IMR-90 (cell line): Measurements from ENCODE around the gene CABP5. TPM values are rescaled to one million over a fixed set of nuclear protein-coding genes. Genes with fewer than 3 reads are reported as not detected.

Experiments used
- ATAC-seq: fragments of 200-7000 bp; cut with Tn5 transposase; 2 replicates; pipeline ENCODE4 v1.9.1; 2020; ENCODE audit warnings: low read depth, mild to moderate bottlenecking, moderate library complexity
- BruUV-seq: library from RNA; stranded (reverse); fragments of 400-500 nt; replicated peaks from 2 replicates; lab custom pipeline; 2021; lab: Mats Ljungman, UMichigan
- CTCF ChIA-PET: fragments of 300-600 bp; formaldehyde crosslinking; extraction: SDS; loops from one replicate; lab custom pipeline; 2021; ENCODE audit warnings: antibody characterized with exemption; lab: Yijun Ruan, JAX
- POLR2A ChIA-PET: fragments of 300-600 bp; sonication (Branson Sonifier 250); formaldehyde crosslinking; loops from one replicate; lab custom pipeline; 2022; ENCODE audit warnings: antibody characterized with exemption; ENCODE audit not compliant: unreplicated experiment; lab: Charles Lee
- DNase-seq: peaks from one replicate; pipeline ENCODE4 v3.0.0; 2013
- H2AFZ ChIP-seq: replicated peaks from 2 replicates; pipeline ENCODE3; 2013; ENCODE audit warnings: low read length, mild to moderate bottlenecking; ENCODE audit not compliant: poor library complexity
- H2AK5ac ChIP-seq: 2 replicates; pipeline ENCODE4 v1.6.1; 2013; ENCODE audit warnings: low read depth, low read length, inconsistent platforms
- H2AK9ac ChIP-seq: replicated peaks from 2 replicates; pipeline ENCODE3; 2013; ENCODE audit warnings: mild to moderate bottlenecking, low read depth, low read length, moderate library complexity; ENCODE audit not compliant: poor library complexity
- H2BK120ac ChIP-seq: 2 replicates; pipeline ENCODE4 v1.6.1; 2013; ENCODE audit warnings: low read depth, low read length, inconsistent platforms
- H2BK15ac ChIP-seq: 3 replicates; pipeline ENCODE4 v1.6.1; 2013; ENCODE audit warnings: low read depth, low read length, inconsistent platforms
- H2BK20ac ChIP-seq: 2 replicates; pipeline ENCODE4 v1.6.1; 2013; ENCODE audit warnings: low read depth, mild to moderate bottlenecking, inconsistent platforms, low read length, moderate library complexity
- H2BK5ac ChIP-seq: 2 replicates; pipeline ENCODE4 v1.6.1; 2013; ENCODE audit warnings: mild to moderate bottlenecking, low read depth, low read length, inconsistent platforms; ENCODE audit not compliant: poor library complexity, severe bottlenecking
- H3K14ac ChIP-seq: replicated peaks from 2 replicates; pipeline ENCODE4 v1.6.1; 2013; ENCODE audit warnings: low read depth, low read length, inconsistent platforms
- H3K18ac ChIP-seq: 2 replicates; pipeline ENCODE4 v1.6.1; 2013; ENCODE audit warnings: low read depth, low read length, control low read depth
- H3K23ac ChIP-seq: 2 replicates; pipeline ENCODE4 v1.6.1; 2013; ENCODE audit warnings: low read depth, low read length, inconsistent platforms
- H3K27ac ChIP-seq: 2 replicates; pipeline ENCODE4 v1.5.1; 2013; ENCODE audit warnings: mild to moderate bottlenecking, control low read depth, low read length; ENCODE audit not compliant: insufficient read depth
- H3K27me3 ChIP-seq: 2 replicates; pipeline ENCODE4 v1.6.1; 2013; ENCODE audit warnings: low read length; ENCODE audit not compliant: control insufficient read depth, insufficient read depth
- H3K36me3 ChIP-seq: 2 replicates; pipeline ENCODE4 v1.6.1; 2013; ENCODE audit warnings: low read length, mixed read lengths; ENCODE audit not compliant: control insufficient read depth, insufficient read depth
- H3K4ac ChIP-seq: 2 replicates; pipeline ENCODE4 v1.6.1; 2013; ENCODE audit warnings: low read depth, low read length, inconsistent platforms
- H3K4me1 ChIP-seq: 2 replicates; pipeline ENCODE4 v1.6.1; 2013; ENCODE audit warnings: low read length, mixed read lengths; ENCODE audit not compliant: control insufficient read depth, insufficient read depth
- H3K4me2 ChIP-seq: 2 replicates; pipeline ENCODE4 v1.6.1; 2013; ENCODE audit warnings: low read depth, mild to moderate bottlenecking, control low read depth, low read length, moderate library complexity
- H3K4me3 ChIP-seq: 2 replicates; pipeline ENCODE4 v1.5.1; 2013; ENCODE audit warnings: low read depth, mild to moderate bottlenecking, control low read depth, low read length, moderate library complexity; ENCODE audit not compliant: insufficient read depth
- H3K56ac ChIP-seq: 2 replicates; pipeline ENCODE4 v1.6.1; 2013; ENCODE audit warnings: low read length, inconsistent platforms; ENCODE audit not compliant: insufficient read depth; ENCODE audit errors: extremely low read depth
- H3K79me1 ChIP-seq, 2 experiments: 2 replicates each; pipeline ENCODE4 v1.6.1; 2013; ENCODE audit warnings: low read length in 2 of 2, inconsistent platforms in 1 of 2, low read depth in 1 of 2
- H3K9ac ChIP-seq: 2 replicates; pipeline ENCODE4 v1.6.1; 2013; ENCODE audit warnings: low read depth, low read length, control low read depth
- H3K9me1 ChIP-seq: 2 replicates; pipeline ENCODE4 v1.6.1; 2013; ENCODE audit warnings: low read length, inconsistent platforms; ENCODE audit not compliant: insufficient read depth
- H3K9me3 ChIP-seq: 2 replicates; pipeline ENCODE4 v1.6.1; 2013; ENCODE audit warnings: low read length; ENCODE audit not compliant: control insufficient read depth, insufficient read depth
- H4K20me1 ChIP-seq: 2 replicates; pipeline ENCODE4 v1.6.1; 2013; ENCODE audit warnings: low read length, inconsistent platforms; ENCODE audit not compliant: insufficient read depth
- H4K5ac ChIP-seq: 2 replicates; pipeline ENCODE4 v1.6.1; 2013; ENCODE audit warnings: mild to moderate bottlenecking, low read depth, low read length, control low read depth
- H4K8ac ChIP-seq, 2 experiments: 2 replicates each; pipeline ENCODE4 v1.6.1; 2013; ENCODE audit warnings: low read depth in 2 of 2, low read length in 2 of 2, control low read depth in 1 of 2, inconsistent platforms in 1 of 2
- H4K91ac ChIP-seq: 2 replicates; pipeline ENCODE4 v1.6.1; 2013; ENCODE audit warnings: low read depth, low read length, inconsistent platforms; ENCODE audit not compliant: insufficient read depth
- BHLHE40 ChIP-seq: fragments of 150-350 bp; IDR thresholded peaks from 2 replicates; pipeline ENCODE4 v1.6.1; 2016; ENCODE audit warnings: mild to moderate bottlenecking, low read depth, low read length
- CEBPB ChIP-seq: IDR thresholded peaks from 2 replicates; pipeline ENCODE4 v1.6.1; 2012; ENCODE audit warnings: low read depth, low read length, improper control_type of control experiment
- CHD1 ChIP-seq: IDR thresholded peaks from 2 replicates; pipeline ENCODE4 v1.6.1; 2012; ENCODE audit warnings: low read depth, low read length, improper control_type of control experiment
- FOS ChIP-seq: fragments of 150-350 bp; IDR thresholded peaks from 2 replicates; pipeline ENCODE4 v1.6.1; 2016; ENCODE audit warnings: low read depth, low read length
- MAFK ChIP-seq: IDR thresholded peaks from 2 replicates; pipeline ENCODE4 v1.6.1; 2012; ENCODE audit warnings: low read depth, low read length, improper control_type of control experiment
- MAZ ChIP-seq: IDR thresholded peaks from 2 replicates; pipeline ENCODE4 v1.6.1; 2012; ENCODE audit warnings: low read depth, mild to moderate bottlenecking, low read length, improper control_type of control experiment, moderate library complexity, borderline replicate concordance
- MXI1 ChIP-seq: IDR thresholded peaks from 2 replicates; pipeline ENCODE4 v1.6.1; 2012; ENCODE audit warnings: low read depth, mild to moderate bottlenecking, low read length, moderate library complexity, borderline replicate concordance
- NFE2L2 ChIP-seq: fragments of 150-350 bp; IDR thresholded peaks from 2 replicates; pipeline ENCODE4 v1.6.1; 2016; ENCODE audit warnings: low read depth, mild to moderate bottlenecking, low read length
- POLR2A ChIP-seq: IDR thresholded peaks from 2 replicates; pipeline ENCODE4 v1.6.1; 2012; ENCODE audit warnings: mild to moderate bottlenecking, low read depth, low read length
- RAD21 ChIP-seq: IDR thresholded peaks from 2 replicates; pipeline ENCODE4 v1.6.1; 2012; ENCODE audit warnings: low read length, improper control_type of control experiment
- RCOR1 ChIP-seq: IDR thresholded peaks from 2 replicates; pipeline ENCODE4 v1.6.1; 2012; ENCODE audit warnings: mild to moderate bottlenecking, low read length, improper control_type of control experiment; ENCODE audit not compliant: insufficient replicate concordance
- RFX5 ChIP-seq: IDR thresholded peaks from 2 replicates; pipeline ENCODE4 v1.8.0; 2012; ENCODE audit warnings: low read depth, mild to moderate bottlenecking, low read length, moderate library complexity
- SMC3 ChIP-seq: fragments of 150-350 bp; IDR thresholded peaks from 2 replicates; pipeline ENCODE4 v1.6.1; 2016; ENCODE audit warnings: low read depth, mild to moderate bottlenecking, antibody characterized with exemption, low read length, moderate library complexity
- WGBS, 2 experiments: methylation state at CpG; one replicate each; pipeline versions ENCODE4 v1.1.5 to v1.1.7; 2013; ENCODE audit warnings: missing lambda C conversion rate in 2 of 2; ENCODE audit not compliant: insufficient read length in 1 of 2; ENCODE audit errors: extremely low coverage in 2 of 2; 5-methylcytosine and 5-hydroxymethylcytosine counted together
- dilution Hi-C: fragments of 300-500 bp; cut with HindIII; formaldehyde crosslinking; loops from one replicate; pipeline ENCODE4 v1.14.3; 2018; ENCODE audit warnings: low sequenced_read_pairs; ENCODE audit not compliant: unreplicated experiment
- in situ Hi-C: fragments of 300-500 bp; cut with MboI; formaldehyde crosslinking; loops from 3 replicates; pipeline ENCODE4 v1.14.3; 2019; ENCODE audit warnings: low sequenced_read_pairs, inconsistent platforms, mixed read lengths
- intact Hi-C: fragments of 100-400 bp; cut with micrococcal nuclease; formaldehyde crosslinking; loops from 2 replicates; pipeline ENCODE4 v1.10.0; 2022
- polyA plus RNA-seq, 3 experiments: library from polyadenylated mRNA; depleted of rRNA; stranded (reverse); fragments of >200 nt; gene quantifications; 2 replicates each; pipeline ENCODE4 v1.2.3, GENCODE V29; 2012; ENCODE audit warnings: low replicate concordance in 1 of 3
- total RNA-seq: library from RNA; depleted of rRNA; stranded (reverse); fragments of >200 nt; gene quantifications from 2 replicates; pipeline ENCODE4 v1.2.3, GENCODE V29; 2012
- TF ChIP-seq, protein P1 (sequence below): fragments of 150-350 bp; IDR thresholded peaks from 2 replicates; pipeline ENCODE4 v1.6.1; 2016; ENCODE audit warnings: low read depth, mild to moderate bottlenecking, low read length, moderate library complexity, borderline replicate concordance
- TF ChIP-seq, protein P2 (sequence below): conservative IDR thresholded peaks from 2 replicates; pipeline ENCODE4 v1.5.1; 2012; ENCODE audit warnings: mild to moderate bottlenecking, low read depth, low read length, improper control_type of control experiment
- TF ChIP-seq, protein P3 (sequence below): fragments of 150-350 bp; IDR thresholded peaks from 2 replicates; pipeline ENCODE4 v1.6.1; 2017; ENCODE audit warnings: mild to moderate bottlenecking, antibody characterized with exemption, low read length, low read depth

Gene CABP5
- total and polyA plus RNA-seq, 2 of the 4 experiments (the other 2 are of a cell fraction), result not detected

DNA sequence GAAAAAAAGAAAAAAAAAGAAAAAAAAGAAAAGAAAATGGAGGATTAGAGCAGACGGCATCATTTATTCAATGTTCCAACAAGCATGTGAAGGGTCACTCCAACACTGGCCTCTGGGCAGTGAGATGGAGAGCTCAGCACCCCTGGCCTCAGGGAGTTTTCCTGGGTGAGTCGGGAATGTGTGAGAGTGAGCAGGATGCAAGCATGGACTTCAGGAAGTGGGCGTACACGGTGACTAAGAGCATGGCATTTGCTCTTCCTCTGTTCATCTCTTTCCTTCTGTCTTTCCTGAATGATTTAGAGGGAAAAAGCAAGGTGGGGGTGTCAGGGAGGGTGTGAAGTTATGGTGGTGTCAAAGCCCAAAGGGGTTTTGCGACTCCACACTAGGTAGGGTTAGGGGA lies 682 bp upstream of the CABP5 start:
- dilution Hi-C loops (no loop called here), intact Hi-C loops (no loop called here), in situ Hi-C loops (no loop called here)
- Histone ChIP-seq H3K9ac (no peak overlapping the region), H3K27me3 (no peaks in the 10 kb centered on the region; the same call in none of the 2 replicates), H3K56ac (no peak overlapping the region), H3K27ac (no peak overlapping the region), H2AFZ (no peak overlapping the region), H4K20me1 (no peaks in the 10 kb centered on the region; the same call in 1 of the 2 replicates), H2AK5ac (no peak overlapping the region), H3K9me1 (no peaks in the 10 kb centered on the region), H2AK9ac (no peak overlapping the region), H4K5ac (no peak overlapping the region), H3K36me3 (no peaks in the 10 kb centered on the region), H2BK20ac (no peak overlapping the region), H3K4me3 (no peak overlapping the region), H3K23ac (no peak overlapping the region), H3K4me1 (no peaks in the 10 kb centered on the region), H3K9me3 (no peaks in the 10 kb centered on the region), H3K4me2 (no peak overlapping the region), H3K4ac (no peak overlapping the region), H2BK120ac (no peak overlapping the region), H4K91ac (no peak overlapping the region), H3K18ac (no peak overlapping the region), H2BK15ac (no peak overlapping the region), H4K8ac (no peak overlapping the region), H2BK5ac (no peak overlapping the region), H3K14ac (no peak overlapping the region), H3K79me1 (no peaks in the 10 kb centered on the region)
- TF ChIP-seq, protein P1, sequence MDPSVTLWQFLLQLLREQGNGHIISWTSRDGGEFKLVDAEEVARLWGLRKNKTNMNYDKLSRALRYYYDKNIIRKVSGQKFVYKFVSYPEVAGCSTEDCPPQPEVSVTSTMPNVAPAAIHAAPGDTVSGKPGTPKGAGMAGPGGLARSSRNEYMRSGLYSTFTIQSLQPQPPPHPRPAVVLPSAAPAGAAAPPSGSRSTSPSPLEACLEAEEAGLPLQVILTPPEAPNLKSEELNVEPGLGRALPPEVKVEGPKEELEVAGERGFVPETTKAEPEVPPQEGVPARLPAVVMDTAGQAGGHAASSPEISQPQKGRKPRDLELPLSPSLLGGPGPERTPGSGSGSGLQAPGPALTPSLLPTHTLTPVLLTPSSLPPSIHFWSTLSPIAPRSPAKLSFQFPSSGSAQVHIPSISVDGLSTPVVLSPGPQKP, result no peak
- TF ChIP-seq FOS, result no peak
- no peak for TF ChIP-seq BHLHE40
- no peak for TF ChIP-seq MAZ
- TF ChIP-seq, protein P2, sequence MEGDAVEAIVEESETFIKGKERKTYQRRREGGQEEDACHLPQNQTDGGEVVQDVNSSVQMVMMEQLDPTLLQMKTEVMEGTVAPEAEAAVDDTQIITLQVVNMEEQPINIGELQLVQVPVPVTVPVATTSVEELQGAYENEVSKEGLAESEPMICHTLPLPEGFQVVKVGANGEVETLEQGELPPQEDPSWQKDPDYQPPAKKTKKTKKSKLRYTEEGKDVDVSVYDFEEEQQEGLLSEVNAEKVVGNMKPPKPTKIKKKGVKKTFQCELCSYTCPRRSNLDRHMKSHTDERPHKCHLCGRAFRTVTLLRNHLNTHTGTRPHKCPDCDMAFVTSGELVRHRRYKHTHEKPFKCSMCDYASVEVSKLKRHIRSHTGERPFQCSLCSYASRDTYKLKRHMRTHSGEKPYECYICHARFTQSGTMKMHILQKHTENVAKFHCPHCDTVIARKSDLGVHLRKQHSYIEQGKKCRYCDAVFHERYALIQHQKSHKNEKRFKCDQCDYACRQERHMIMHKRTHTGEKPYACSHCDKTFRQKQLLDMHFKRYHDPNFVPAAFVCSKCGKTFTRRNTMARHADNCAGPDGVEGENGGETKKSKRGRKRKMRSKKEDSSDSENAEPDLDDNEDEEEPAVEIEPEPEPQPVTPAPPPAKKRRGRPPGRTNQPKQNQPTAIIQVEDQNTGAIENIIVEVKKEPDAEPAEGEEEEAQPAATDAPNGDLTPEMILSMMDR, result no peak
- TF ChIP-seq CEBPB, result no peak
- no peak for TF ChIP-seq MXI1
- no peak for TF ChIP-seq NFE2L2
- no peak for TF ChIP-seq SMC3
- TF ChIP-seq RFX5, result no peak
- TF ChIP-seq, protein P3, sequence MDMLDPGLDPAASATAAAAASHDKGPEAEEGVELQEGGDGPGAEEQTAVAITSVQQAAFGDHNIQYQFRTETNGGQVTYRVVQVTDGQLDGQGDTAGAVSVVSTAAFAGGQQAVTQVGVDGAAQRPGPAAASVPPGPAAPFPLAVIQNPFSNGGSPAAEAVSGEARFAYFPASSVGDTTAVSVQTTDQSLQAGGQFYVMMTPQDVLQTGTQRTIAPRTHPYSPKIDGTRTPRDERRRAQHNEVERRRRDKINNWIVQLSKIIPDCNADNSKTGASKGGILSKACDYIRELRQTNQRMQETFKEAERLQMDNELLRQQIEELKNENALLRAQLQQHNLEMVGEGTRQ, result no peak
- TF ChIP-seq RAD21, result no peak
- no peak for TF ChIP-seq RCOR1
- TF ChIP-seq MAFK, result no peak
- TF ChIP-seq CHD1, result no peak
- TF ChIP-seq POLR2A, result no peak
- ChIA-PET CTCF (no interaction called here), POLR2A (no interaction called here)
- ATAC-seq, result no peak
- WGBS, 2 experiments, result 93% methylated on average over 2 of the region's 5 CpGs; no CpG with 5 or more reads in 1 of the 2 experiments
- no TSS peak for BruUV-seq
- DNase-seq, result no peak
